Measurements from ENCODE around the gene OLFM1.

Gene OLFM1

DNA sequence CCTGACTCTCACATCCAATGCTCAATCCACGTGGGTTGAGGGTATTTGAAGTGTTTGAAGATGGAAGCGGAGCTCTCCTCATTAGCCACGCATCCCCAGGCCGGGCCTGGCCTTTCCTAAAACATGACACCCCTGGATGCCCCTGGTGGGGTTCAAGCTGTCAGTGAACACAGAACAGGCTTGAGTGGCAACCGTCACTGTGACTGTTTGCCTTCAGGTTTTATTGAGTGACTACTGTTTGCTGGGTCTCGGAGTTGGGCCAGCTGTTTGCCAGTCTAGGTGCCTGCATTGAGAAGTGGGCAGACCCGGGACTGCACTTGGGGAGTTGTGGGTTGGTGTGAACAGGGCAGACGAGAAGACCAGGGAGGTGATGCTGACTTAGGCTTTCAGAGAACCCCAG, 7.8 kb upstream of the OLFM1 start:
- intact Hi-C loops (cut with DNase I; ENCODE audit: low total_unique reads) = no loop called here
- DNase-seq = peak in 1 of 2 donors; percentile 41

GRCh38 chr9:135080286-135081263, 6.9 kb upstream of the OLFM1 start:
- DNase-seq = peak in 1 of 2 donors; percentile 53
- Histone ChIP-seq H3K27me3 (peaks cover 0 to 54% of the 10 kb centered on the region in 2 donors), H3K4me1 (peaks cover 0 to 19% (median 8%) of the 10 kb centered on the region in 4 donors), H3K4me3 (no peak overlapping the region), H3K27ac (no peak overlapping the region), H3K9me3 (no peaks in the 10 kb centered on the region), H3K36me3 (no peaks in the 10 kb centered on the region)
- intact Hi-C loops (cut with DNase I; ENCODE audit: low total_unique reads) = no loop called here
- no peak for TF ChIP-seq CTCF (IDR thresholded peaks at IDR 0.05)

More for the DNA sequence above, 7.8 kb upstream of the OLFM1 start:
- H3K36me3 ChIP-seq = no peaks in the 10 kb centered on the region
- peaks cover 0 to 28% (median 14%) of the 10 kb centered on the region in 4 donors for H3K4me1 ChIP-seq
- no peak for TF ChIP-seq CTCF (IDR thresholded peaks at IDR 0.05)
- no peak overlapping the region for H3K27ac ChIP-seq
- no peaks in the 10 kb centered on the region for H3K9me3 ChIP-seq
- H3K4me3 ChIP-seq = no peak overlapping the region
- peaks cover 0 to 46% of the 10 kb centered on the region in 2 donors for H3K27me3 ChIP-seq

DNA sequence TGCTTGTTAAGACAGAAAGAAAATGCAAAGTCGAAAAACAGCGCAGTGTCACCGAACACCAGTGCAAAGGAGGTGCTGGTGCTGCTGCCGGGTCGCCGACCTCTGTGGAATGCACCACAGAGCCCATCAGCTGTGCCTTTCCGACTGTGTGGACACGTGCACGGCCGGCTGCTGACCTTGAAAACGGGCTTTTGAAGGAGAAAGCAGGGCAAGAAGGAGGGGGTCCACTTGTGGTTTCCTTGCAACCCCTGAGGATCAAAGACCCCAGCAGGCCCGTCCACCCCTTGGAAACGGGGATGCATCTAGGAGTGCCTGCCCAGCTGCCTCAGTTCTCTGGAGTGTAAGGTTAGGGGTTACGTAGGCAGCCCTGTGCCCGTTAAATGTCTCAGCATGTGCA, 6.2 kb upstream of the OLFM1 start:
- no peak for TF ChIP-seq CTCF (IDR thresholded peaks at IDR 0.05)
- H3K27me3 ChIP-seq = peaks cover 0 to 56% of the 10 kb centered on the region in 2 donors
- H3K4me1 ChIP-seq = peaks cover 0 to 17% (median 5%) of the 10 kb centered on the region in 4 donors
- intact Hi-C loops (cut with DNase I; ENCODE audit: low total_unique reads) = no loop called here
- no peak overlapping the region for H3K4me3 ChIP-seq
- no peaks in the 10 kb centered on the region for H3K36me3 ChIP-seq
- H3K9me3 ChIP-seq = no peaks in the 10 kb centered on the region
- peak in 1 of 2 donors; percentile 34 for DNase-seq
- no peak overlapping the region for H3K27ac ChIP-seq

- peaks cover 0 to 60% of the 10 kb centered on the region in 2 donors for H3K27me3 ChIP-seq
- H3K9me3 ChIP-seq = no peaks in the 10 kb centered on the region
- H3K4me3 ChIP-seq = no peak overlapping the region
- H3K36me3 ChIP-seq = no peaks in the 10 kb centered on the region
- intact Hi-C loops (cut with DNase I; ENCODE audit: low total_unique reads) = no loop called here
- no peak overlapping the region for H3K27ac ChIP-seq
- no peak for TF ChIP-seq CTCF (IDR thresholded peaks at IDR 0.05)
- DNase-seq = no peak
- H3K4me1 ChIP-seq = peaks cover 0 to 17% (median 8%) of the 10 kb centered on the region in 4 donors
Observed at GRCh38 chr9:135081731-135082130, 5.7 kb upstream of the OLFM1 start.

DNA sequence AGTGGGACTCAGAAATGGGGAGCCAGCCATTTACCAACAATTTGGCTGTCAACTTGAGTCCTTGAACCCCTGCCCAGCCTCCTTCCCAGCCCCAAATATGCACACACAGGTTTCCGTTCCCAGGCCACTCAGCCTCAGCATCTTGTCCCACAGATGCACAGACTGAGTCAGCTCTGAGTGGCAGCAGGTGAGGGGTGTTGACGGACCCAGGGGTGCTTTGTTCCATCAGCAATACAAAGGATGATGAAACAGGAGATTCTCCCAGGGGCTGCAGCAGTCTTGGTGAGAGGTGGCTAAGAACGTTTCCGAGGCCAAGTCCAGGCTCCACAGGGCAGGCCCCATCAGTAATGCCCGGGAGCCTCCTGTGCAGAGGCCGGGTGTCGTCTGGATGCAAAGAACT, 4.9 kb upstream of the OLFM1 start:
- intact Hi-C loops (cut with DNase I; ENCODE audit: low total_unique reads) = no loop called here
- no peaks in the 10 kb centered on the region for H3K9me3 ChIP-seq
- H3K4me1 ChIP-seq = peaks cover 0 to 25% (median 15%) of the 10 kb centered on the region in 4 donors
- H3K27ac ChIP-seq = no peak overlapping the region
- H3K4me3 ChIP-seq = no peak overlapping the region
- H3K36me3 ChIP-seq = no peaks in the 10 kb centered on the region
- TF ChIP-seq CTCF (IDR thresholded peaks at IDR 0.05) = no peak
- DNase-seq = peak in 1 of 2 donors; percentile 35
- H3K27me3 ChIP-seq = peaks cover 0 to 68% of the 10 kb centered on the region in 2 donors

Data from tibial artery (tissue), 4 donors.